Measurements from ENCODE around the gene PLA2G5.
"Not testable (repeated sequence)": the region's sequence is repeated elsewhere in the genome, so short reads cannot be mapped to it uniquely, and the experiment has no call there.

PLA2G5 gene

GRCh38 chr1:20123722-20124455 lies 53.9 kb downstream of the PLA2G5 start:
- DNase-seq: no peak

DNA sequence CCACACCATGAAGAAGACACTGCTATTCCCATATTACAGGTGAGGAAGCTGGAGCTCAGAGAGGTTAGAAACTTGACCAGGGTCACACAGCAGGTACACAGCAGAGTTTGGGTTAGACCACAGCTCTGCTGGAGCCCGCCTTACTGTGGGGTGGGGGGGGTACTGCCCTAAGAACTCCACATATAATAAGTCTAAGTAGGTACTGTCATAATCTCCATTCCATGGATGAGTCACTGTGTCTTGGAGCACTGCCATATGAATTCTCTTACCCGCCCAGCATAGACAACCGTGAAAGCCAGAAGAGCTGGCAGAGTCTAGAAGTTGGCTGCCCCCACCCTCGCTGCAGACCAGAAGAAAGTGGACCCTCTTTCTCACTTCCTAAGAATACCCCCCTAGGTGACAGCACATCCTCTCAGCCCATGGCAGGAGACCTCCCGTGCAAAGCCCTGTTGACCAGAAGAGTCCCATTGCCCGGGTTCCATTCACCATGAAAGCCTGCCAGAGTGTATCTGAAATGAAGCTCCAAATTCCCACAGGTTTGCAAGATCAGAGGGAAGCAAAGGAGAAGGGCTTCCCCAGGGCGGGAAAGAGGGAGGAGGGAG lies 54.6 kb downstream of the PLA2G5 start:
- no peak for DNase-seq

DNA sequence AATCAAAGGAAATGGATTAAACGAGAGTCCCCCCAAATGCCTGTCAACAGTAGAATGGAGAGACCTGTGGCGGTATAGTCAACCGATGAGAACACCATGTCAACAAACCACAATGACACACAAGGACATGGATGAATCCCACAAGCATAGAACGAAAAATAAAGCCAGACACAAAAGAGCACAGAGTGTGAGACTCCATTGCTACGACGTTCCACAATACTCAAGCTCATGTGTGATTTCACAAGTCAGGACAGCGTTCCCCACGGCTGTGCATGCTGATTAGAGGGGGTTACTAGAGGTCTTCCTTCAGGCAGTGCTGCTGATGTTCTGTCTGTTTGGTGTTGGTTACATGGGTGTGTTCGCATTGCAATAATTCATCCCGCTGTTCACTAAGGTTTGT lies 55.1 kb downstream of the PLA2G5 start:
- no peak for DNase-seq

GRCh38 chr1:20126041-20126805 lies 56.2 kb downstream of the PLA2G5 start:
- no peak for DNase-seq

DNA sequence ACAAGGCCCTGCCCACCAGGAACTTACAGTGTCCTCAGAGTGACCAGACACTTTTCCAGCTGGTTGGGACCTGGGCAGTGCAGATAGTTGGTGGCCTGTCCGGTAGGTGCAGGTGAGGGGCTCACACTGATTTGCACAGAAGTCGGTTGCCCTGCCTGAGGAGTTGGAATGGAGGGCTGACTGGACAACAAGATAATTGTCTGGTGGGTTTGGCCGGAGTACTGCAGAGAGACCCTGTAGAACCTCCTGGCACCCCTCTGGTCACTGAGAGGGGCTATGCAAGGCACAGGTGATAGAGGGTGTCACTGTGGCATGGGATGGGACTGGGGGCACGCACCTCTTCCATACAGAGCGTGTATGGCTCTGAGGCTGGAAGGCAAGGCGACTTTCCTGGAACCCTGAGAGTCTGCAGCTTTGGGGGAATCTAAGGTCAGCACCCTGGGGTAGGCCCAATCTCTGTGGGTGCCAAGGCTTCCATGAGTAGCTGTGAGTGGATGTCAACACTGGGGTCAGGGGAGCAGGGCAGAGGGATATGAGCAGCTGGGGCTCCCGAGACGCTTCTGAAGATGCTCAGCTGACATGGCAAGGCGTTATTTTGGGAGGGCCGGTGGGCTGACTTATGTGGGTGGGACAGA lies 56.9 kb downstream of the PLA2G5 start:
- no peak for DNase-seq

GRCh38 chr1:20130518-20130917 lies 60.5 kb downstream of the PLA2G5 start:
- not testable (repeated sequence) for DNase-seq

DNA sequence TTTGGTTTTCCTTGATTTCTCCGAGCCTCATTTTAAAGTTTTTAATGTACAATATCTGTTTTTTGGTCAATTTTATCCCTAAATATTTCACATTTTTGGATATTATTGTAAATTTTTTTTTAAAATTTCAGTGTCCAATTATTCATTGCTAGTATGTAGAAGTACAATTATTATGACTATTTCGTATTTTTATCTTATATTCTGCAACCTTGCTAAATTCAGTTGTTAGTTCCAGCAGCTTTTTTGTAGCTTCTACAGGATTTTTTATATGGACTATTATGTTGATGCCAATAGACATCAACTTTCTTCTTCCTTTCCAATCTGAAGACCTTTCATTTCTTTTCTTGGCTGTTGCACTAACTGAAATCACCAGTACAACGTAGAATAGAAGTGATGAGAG lies 65.0 kb downstream of the PLA2G5 start:
- no peak for DNase-seq

- no peak for DNase-seq
These were observed 66.3 kb downstream of the PLA2G5 start for GRCh38 chr1:20136249-20136648.

GRCh38 chr1:20137055-20137454 lies 67.1 kb downstream of the PLA2G5 start:
- no peak for DNase-seq

- DNase-seq: no peak
These were observed 67.6 kb downstream of the PLA2G5 start for GRCh38 chr1:20137604-20138003.

DNA sequence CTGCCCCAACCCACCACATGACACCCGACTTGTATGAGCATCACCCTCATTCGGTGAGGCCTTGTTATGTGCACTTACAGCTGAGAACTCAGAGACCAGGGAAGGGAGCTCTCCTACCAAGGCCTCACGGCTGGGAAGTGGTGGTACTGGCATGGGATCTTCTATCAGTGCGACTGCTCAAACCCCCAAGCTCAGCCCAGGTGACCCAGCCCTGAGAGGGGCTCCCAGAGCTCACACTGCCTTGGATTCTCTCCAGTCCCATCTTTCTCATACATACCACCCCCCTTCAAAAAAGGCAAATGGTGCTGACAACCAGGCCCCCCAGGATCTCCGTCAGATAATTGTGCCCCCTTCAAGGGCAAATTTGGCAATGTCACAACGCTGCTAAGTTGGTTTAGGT lies 68.4 kb downstream of the PLA2G5 start:
- DNase-seq: no peak

DNA sequence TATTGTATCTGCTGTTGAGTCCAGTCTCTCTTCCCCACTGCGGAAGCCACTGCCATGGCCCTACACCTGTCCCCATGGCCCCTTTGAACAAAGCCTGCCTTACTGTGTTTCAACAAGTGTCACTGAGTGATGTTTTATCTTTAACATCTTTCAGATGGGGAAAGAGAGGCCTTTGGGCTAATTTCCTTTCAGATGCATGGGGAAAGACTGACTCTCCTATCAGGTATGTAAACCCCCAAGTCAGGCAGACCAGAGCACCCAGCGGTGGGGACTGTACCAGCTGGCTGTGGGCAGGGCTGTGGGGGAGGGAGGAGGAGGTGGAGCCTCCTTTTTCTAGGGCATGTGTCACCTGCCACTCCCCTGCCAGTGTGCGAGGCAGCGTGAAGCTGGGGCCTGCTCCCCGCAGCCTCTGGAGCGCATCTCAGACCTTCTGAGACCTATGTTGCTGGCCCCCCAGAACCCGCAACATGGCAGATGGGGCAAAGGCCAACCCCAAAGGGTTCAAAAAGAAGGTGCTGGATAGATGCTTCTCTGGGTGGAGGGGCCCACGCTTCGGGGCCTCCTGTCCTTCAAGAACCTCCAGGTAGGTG lies 69.1 kb downstream of the PLA2G5 start, which contains the start of gene PLA2G2F:
TSS of gene PLA2G2F (plus strand) at position 363 of the 590 bp plus-strand sequence. CDS start at position 468, 105 bp downstream.
- no peak for DNase-seq

- DNase-seq: no peak
These were observed 70.0 kb downstream of the PLA2G5 start for GRCh38 chr1:20139776-20140612.

DNA sequence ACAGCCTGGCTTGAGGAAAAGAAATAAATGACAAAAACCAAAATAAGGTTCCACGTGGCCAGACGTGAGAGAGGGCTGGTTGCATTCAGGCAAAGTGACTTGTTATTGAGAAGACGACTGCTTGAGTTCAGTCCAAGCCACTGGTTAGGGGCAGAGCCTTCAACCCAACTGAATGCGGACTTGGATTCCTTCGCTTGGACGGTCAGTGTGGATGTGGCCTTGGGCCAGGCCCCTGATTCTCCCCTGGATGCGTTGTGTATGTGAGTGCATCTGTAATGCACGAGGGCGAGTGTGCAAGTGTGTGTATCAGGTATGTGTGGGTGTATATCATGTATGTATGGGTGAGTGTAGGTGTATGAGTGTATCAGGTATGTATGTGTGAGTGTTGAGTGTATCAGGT lies 71.0 kb downstream of the PLA2G5 start:
- DNase-seq: no peak

DNA sequence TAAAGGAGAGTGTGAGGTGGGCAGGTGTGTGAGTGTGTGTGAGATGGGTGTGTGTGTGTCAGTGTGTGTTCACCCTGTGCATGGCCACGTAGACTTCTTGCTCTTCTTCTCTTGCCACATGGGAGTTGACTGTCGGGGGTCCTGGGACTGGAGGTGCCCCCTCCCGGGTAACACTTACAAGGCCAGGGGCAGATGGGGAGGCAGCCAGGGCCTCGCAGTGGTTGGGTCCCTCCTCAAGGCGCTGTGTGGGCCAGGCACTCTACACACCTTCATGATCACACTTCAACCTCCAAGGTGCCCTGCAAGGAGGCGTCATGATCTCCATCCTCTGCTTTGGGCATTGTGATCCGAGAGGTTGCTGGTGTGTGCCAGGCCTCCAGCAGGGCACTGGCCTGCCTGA lies 71.5 kb downstream of the PLA2G5 start:
- no peak for DNase-seq

Measured in AML-193 (cell line).